Measurements from ENCODE around the gene RELN.
"Not testable (repeated sequence)": the region's sequence is repeated elsewhere in the genome, so short reads cannot be mapped to it uniquely, and the experiment has no call there.

The RELN gene

GRCh38 chr7:103843689-103844480 lies 145.6 kb downstream of the RELN start:
- DNase-seq (ENCODE audit: low read depth in 2 of 2), result no peak

- DNase-seq (ENCODE audit: low read depth in 2 of 2), result no peak
Measured at GRCh38 chr7:103833401-103833800, 156.1 kb downstream of the RELN start.

- no peak for DNase-seq (ENCODE audit: low read depth in 2 of 2)
Measured at GRCh38 chr7:103832438-103832837, 157.0 kb downstream of the RELN start.

- DNase-seq (ENCODE audit: low read depth in 2 of 2), result no peak
Measured at GRCh38 chr7:103824251-103824650, 165.2 kb downstream of the RELN start.

GRCh38 chr7:103823084-103823483 lies 166.4 kb downstream of the RELN start:
- no peak for DNase-seq (ENCODE audit: low read depth in 2 of 2)

- no peak for DNase-seq (ENCODE audit: low read depth in 2 of 2)
Measured at GRCh38 chr7:103821092-103821491, 168.4 kb downstream of the RELN start.

- DNase-seq (ENCODE audit: low read depth in 2 of 2), result not testable (repeated sequence)
Measured at GRCh38 chr7:103815972-103816371, 173.5 kb downstream of the RELN start.

- DNase-seq (ENCODE audit: low read depth in 2 of 2), result no peak
Measured at GRCh38 chr7:103813970-103814369, 175.5 kb downstream of the RELN start.

GRCh38 chr7:103811997-103812396 lies 177.5 kb downstream of the RELN start:
- DNase-seq (ENCODE audit: low read depth in 2 of 2), result peak in 1 of 2 donors; percentile 2

GRCh38 chr7:103811290-103811689 lies 178.2 kb downstream of the RELN start:
- DNase-seq (ENCODE audit: low read depth in 2 of 2), result no peak

GRCh38 chr7:103810112-103810744 lies 179.2 kb downstream of the RELN start:
- DNase-seq (ENCODE audit: low read depth in 2 of 2), result no peak

GRCh38 chr7:103809229-103809994 lies 180.0 kb downstream of the RELN start:
- no peak for DNase-seq (ENCODE audit: low read depth in 2 of 2)

- DNase-seq (ENCODE audit: low read depth in 2 of 2), result no peak
Measured at GRCh38 chr7:103805346-103805745, 184.1 kb downstream of the RELN start.

- DNase-seq (ENCODE audit: low read depth in 2 of 2), result no peak
Measured at GRCh38 chr7:103803631-103804030, 185.8 kb downstream of the RELN start.

GRCh38 chr7:103799298-103799697 lies 190.2 kb downstream of the RELN start:
- no peak for DNase-seq (ENCODE audit: low read depth in 2 of 2)

GRCh38 chr7:103797647-103798307 lies 191.7 kb downstream of the RELN start:
- no peak for DNase-seq (ENCODE audit: low read depth in 2 of 2)

GRCh38 chr7:103796327-103796962 lies 193.0 kb downstream of the RELN start:
- no peak for DNase-seq (ENCODE audit: low read depth in 2 of 2)

GRCh38 chr7:103795787-103796186 lies 193.7 kb downstream of the RELN start:
- DNase-seq (ENCODE audit: low read depth in 2 of 2), result no peak

GRCh38 chr7:103795107-103795506 lies 194.4 kb downstream of the RELN start:
- no peak for DNase-seq (ENCODE audit: low read depth in 2 of 2)

GRCh38 chr7:103794424-103794823 lies 195.0 kb downstream of the RELN start:
- no peak for DNase-seq (ENCODE audit: low read depth in 2 of 2)

GRCh38 chr7:103793614-103794013 lies 195.8 kb downstream of the RELN start:
- no peak for DNase-seq (ENCODE audit: low read depth in 2 of 2)

GRCh38 chr7:103791894-103792293 lies 197.6 kb downstream of the RELN start:
- DNase-seq (ENCODE audit: low read depth in 2 of 2), result no peak
